ENCODE data around the gene HASPIN. TPM values are rescaled to one million over a fixed set of nuclear protein-coding genes. Genes with fewer than 3 reads are reported as not detected.

HASPIN gene
- total and polyA plus RNA-seq, 2 experiments from 2014 or later, result 6.1 to 35.1 TPM

DNA sequence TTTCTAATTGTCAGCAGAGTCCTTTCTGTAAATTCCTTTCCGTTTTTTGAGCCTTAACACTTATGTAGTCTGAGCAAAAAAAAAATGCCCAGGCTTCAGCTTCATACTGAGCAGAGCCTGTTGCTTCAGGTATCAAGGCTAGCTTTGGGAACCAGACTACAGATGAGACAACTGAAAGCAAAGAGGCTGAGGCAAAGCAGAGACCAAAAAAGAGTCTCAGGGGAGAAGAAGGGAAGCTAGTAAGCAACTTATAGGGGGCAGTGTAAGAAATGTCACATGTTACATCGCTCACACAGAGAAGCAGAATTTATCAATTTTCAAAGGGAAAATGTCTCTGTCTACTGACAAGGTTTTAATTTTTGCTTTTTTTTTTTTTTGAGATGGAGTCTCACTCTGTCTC lies 3.3 kb downstream of the HASPIN start:
- H3K27ac Mint-ChIP-seq, result no peak overlapping the region
- H2AFZ ChIP-seq, result no peak overlapping the region
- H3K27me3 ChIP-seq (ENCODE audit: insufficient read depth), result no peaks in the 10 kb centered on the region
- no peak for ATAC-seq
- peaks cover 46% of the 10 kb centered on the region for H3K36me3 Mint-ChIP-seq (ENCODE audit: low read depth)
- H3K4me1 ChIP-seq (ENCODE audit: insufficient read depth), result peaks cover 23% of the 10 kb centered on the region
- peaks cover 25% of the 10 kb centered on the region for H3K27me3 Mint-ChIP-seq (ENCODE audit: insufficient read depth, low read depth, poor library complexity)
- peaks cover 44% of the 10 kb centered on the region for H3K79me2 ChIP-seq (replicated peaks; ENCODE audit: insufficient read depth)
- peaks cover 34% of the 10 kb centered on the region for H3K4me1 Mint-ChIP-seq
- H3K9me2 ChIP-seq (ENCODE audit: insufficient read depth), result no peaks in the 10 kb centered on the region
- TF ChIP-seq, protein P1, sequence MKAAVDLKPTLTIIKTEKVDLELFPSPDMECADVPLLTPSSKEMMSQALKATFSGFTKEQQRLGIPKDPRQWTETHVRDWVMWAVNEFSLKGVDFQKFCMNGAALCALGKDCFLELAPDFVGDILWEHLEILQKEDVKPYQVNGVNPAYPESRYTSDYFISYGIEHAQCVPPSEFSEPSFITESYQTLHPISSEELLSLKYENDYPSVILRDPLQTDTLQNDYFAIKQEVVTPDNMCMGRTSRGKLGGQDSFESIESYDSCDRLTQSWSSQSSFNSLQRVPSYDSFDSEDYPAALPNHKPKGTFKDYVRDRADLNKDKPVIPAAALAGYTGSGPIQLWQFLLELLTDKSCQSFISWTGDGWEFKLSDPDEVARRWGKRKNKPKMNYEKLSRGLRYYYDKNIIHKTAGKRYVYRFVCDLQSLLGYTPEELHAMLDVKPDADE (IDR thresholded peaks at IDR 0.05), result no peak
- TF ChIP-seq NANOG (IDR thresholded peaks at IDR 0.05; ENCODE audit: borderline replicate concordance), result no peak
- no peak for TF ChIP-seq STAT1 (IDR thresholded peaks at IDR 0.05; ENCODE audit: unreplicated experiment)
- no peak for TF ChIP-seq POLR2AphosphoS5 (IDR thresholded peaks at IDR 0.05; ENCODE audit: low read depth)
- TF ChIP-seq EZH2 (IDR thresholded peaks at IDR 0.05; ENCODE audit: low read depth, unreplicated experiment), result no peak
- no peak for TF ChIP-seq ZNF114 (CRISPR knock-in tag; IDR thresholded peaks at IDR 0.05)
- no peak for TF ChIP-seq ZNF331 (CRISPR knock-in tag; IDR thresholded peaks at IDR 0.05; ENCODE audit: low read depth)
- TF ChIP-seq EZH2phosphoT487 (IDR thresholded peaks at IDR 0.05; ENCODE audit: unreplicated experiment), result no peak
- TF ChIP-seq, protein P2, sequence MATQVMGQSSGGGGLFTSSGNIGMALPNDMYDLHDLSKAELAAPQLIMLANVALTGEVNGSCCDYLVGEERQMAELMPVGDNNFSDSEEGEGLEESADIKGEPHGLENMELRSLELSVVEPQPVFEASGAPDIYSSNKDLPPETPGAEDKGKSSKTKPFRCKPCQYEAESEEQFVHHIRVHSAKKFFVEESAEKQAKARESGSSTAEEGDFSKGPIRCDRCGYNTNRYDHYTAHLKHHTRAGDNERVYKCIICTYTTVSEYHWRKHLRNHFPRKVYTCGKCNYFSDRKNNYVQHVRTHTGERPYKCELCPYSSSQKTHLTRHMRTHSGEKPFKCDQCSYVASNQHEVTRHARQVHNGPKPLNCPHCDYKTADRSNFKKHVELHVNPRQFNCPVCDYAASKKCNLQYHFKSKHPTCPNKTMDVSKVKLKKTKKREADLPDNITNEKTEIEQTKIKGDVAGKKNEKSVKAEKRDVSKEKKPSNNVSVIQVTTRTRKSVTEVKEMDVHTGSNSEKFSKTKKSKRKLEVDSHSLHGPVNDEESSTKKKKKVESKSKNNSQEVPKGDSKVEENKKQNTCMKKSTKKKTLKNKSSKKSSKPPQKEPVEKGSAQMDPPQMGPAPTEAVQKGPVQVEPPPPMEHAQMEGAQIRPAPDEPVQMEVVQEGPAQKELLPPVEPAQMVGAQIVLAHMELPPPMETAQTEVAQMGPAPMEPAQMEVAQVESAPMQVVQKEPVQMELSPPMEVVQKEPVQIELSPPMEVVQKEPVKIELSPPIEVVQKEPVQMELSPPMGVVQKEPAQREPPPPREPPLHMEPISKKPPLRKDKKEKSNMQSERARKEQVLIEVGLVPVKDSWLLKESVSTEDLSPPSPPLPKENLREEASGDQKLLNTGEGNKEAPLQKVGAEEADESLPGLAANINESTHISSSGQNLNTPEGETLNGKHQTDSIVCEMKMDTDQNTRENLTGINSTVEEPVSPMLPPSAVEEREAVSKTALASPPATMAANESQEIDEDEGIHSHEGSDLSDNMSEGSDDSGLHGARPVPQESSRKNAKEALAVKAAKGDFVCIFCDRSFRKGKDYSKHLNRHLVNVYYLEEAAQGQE (IDR thresholded peaks at IDR 0.05; ENCODE audit: unreplicated experiment), result no peak
- TF ChIP-seq CREB1 (CRISPR knock-in tag; IDR thresholded peaks at IDR 0.05; ENCODE audit: low read depth), result no peak
- TF ChIP-seq JUNB (IDR thresholded peaks at IDR 0.05; ENCODE audit: unreplicated experiment), result no peak
- TF ChIP-seq, protein P3, sequence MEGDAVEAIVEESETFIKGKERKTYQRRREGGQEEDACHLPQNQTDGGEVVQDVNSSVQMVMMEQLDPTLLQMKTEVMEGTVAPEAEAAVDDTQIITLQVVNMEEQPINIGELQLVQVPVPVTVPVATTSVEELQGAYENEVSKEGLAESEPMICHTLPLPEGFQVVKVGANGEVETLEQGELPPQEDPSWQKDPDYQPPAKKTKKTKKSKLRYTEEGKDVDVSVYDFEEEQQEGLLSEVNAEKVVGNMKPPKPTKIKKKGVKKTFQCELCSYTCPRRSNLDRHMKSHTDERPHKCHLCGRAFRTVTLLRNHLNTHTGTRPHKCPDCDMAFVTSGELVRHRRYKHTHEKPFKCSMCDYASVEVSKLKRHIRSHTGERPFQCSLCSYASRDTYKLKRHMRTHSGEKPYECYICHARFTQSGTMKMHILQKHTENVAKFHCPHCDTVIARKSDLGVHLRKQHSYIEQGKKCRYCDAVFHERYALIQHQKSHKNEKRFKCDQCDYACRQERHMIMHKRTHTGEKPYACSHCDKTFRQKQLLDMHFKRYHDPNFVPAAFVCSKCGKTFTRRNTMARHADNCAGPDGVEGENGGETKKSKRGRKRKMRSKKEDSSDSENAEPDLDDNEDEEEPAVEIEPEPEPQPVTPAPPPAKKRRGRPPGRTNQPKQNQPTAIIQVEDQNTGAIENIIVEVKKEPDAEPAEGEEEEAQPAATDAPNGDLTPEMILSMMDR (conservative IDR thresholded peaks at IDR 0.05; ENCODE audit: low read depth in 2 of 2), result no peak
- TF ChIP-seq, protein P4, sequence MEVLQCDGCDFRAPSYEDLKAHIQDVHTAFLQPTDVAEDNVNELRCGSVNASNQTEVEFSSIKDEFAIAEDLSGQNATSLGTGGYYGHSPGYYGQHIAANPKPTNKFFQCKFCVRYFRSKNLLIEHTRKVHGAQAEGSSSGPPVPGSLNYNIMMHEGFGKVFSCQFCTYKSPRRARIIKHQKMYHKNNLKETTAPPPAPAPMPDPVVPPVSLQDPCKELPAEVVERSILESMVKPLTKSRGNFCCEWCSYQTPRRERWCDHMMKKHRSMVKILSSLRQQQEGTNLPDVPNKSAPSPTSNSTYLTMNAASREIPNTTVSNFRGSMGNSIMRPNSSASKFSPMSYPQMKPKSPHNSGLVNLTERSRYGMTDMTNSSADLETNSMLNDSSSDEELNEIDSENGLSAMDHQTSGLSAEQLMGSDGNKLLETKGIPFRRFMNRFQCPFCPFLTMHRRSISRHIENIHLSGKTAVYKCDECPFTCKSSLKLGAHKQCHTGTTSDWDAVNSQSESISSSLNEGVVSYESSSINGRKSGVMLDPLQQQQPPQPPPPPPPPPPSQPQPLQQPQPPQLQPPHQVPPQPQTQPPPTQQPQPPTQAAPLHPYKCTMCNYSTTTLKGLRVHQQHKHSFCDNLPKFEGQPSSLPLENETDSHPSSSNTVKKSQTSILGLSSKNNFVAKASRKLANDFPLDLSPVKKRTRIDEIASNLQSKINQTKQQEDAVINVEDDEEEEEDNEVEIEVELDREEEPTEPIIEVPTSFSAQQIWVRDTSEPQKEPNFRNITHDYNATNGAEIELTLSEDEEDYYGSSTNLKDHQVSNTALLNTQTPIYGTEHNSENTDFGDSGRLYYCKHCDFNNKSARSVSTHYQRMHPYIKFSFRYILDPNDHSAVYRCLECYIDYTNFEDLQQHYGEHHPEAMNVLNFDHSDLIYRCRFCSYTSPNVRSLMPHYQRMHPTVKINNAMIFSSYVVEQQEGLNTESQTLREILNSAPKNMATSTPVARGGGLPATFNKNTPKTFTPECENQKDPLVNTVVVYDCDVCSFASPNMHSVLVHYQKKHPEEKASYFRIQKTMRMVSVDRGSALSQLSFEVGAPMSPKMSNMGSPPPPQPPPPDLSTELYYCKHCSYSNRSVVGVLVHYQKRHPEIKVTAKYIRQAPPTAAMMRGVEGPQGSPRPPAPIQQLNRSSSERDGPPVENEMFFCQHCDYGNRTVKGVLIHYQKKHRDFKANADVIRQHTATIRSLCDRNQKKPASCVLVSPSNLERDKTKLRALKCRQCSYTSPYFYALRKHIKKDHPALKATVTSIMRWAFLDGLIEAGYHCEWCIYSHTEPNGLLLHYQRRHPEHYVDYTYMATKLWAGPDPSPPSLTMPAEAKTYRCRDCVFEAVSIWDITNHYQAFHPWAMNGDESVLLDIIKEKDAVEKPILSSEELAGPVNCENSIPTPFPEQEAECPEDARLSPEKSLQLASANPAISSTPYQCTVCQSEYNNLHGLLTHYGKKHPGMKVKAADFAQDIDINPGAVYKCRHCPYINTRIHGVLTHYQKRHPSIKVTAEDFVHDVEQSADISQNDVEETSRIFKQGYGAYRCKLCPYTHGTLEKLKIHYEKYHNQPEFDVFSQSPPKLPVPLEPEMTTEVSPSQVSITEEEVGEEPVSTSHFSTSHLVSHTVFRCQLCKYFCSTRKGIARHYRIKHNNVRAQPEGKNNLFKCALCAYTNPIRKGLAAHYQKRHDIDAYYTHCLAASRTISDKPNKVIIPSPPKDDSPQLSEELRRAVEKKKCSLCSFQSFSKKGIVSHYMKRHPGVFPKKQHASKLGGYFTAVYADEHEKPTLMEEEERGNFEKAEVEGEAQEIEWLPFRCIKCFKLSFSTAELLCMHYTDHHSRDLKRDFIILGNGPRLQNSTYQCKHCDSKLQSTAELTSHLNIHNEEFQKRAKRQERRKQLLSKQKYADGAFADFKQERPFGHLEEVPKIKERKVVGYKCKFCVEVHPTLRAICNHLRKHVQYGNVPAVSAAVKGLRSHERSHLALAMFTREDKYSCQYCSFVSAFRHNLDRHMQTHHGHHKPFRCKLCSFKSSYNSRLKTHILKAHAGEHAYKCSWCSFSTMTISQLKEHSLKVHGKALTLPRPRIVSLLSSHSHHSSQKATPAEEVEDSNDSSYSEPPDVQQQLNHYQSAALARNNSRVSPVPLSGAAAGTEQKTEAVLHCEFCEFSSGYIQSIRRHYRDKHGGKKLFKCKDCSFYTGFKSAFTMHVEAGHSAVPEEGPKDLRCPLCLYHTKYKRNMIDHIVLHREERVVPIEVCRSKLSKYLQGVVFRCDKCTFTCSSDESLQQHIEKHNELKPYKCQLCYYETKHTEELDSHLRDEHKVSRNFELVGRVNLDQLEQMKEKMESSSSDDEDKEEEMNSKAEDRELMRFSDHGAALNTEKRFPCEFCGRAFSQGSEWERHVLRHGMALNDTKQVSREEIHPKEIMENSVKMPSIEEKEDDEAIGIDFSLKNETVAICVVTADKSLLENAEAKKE (CRISPR knock-in tag; IDR thresholded peaks at IDR 0.05), result no peak
- H3F3A ChIP-seq (replicated peaks; ENCODE audit: low read depth), result no peaks in the 10 kb centered on the region; the same call in 1 of the 2 replicates
- H3K4me2 ChIP-seq, result no peak overlapping the region
- 0 out of 2 replicates have a peak overlapping the region, but pooled peaks have one; percentile 26 for H3K27ac ChIP-seq (ENCODE audit: low read depth)
- H3K36me3 ChIP-seq (ENCODE audit: insufficient read depth), result peaks cover 9% of the 10 kb centered on the region; the same call in 1 of the 2 replicates
- no peak overlapping the region for H3K4me3 ChIP-seq
- no peak overlapping the region for H3K4me3 Mint-ChIP-seq
- no peaks in the 10 kb centered on the region; the same call in 2 of the 3 replicates for H3K9me3 Mint-ChIP-seq
- H4K20me1 ChIP-seq (replicated peaks; ENCODE audit: insufficient read depth), result peaks cover 32% of the 10 kb centered on the region
- no peak for DNase-seq (ENCODE audit: low spot score)

Data from GM23338 (cell line).